NB4 (cell line): ENCODE data around the gene OPRD1.
A peak's percentile ranks its signal among the peaks of the same experiment; 100 is the strongest.

Source experiments
- DNase-seq: peaks from one replicate; pipeline ENCODE4 v3.0.0; 2010; ENCODE audit warnings: low read depth
- H3K4me3 ChIP-seq: one replicate; pipeline ENCODE4 v1.5.1; 2011; ENCODE audit warnings: mild to moderate bottlenecking, low read depth, low read length, moderate library complexity
- CTCF ChIP-seq: IDR thresholded peaks from one replicate; pipeline ENCODE4 v1.5.1; 2012; ENCODE audit warnings: low read depth, low read length
- MAX ChIP-seq: IDR thresholded peaks from 2 replicates; pipeline ENCODE4 v1.6.1; 2011; ENCODE audit warnings: low read depth, low read length
- MYC ChIP-seq: IDR thresholded peaks from 2 replicates; pipeline ENCODE4 v1.6.1; 2011; ENCODE audit warnings: low read depth, low read length
- POLR2A ChIP-seq: IDR thresholded peaks from 2 replicates; pipeline ENCODE4 v1.6.1; 2011; ENCODE audit warnings: mild to moderate bottlenecking; ENCODE audit not compliant: insufficient read length; ENCODE audit errors: extremely low read depth

The OPRD1 gene

GRCh38 chr1:28807046-28807445, 4.9 kb upstream of the OPRD1 start:
- DNase-seq, result no peak
- TF ChIP-seq CTCF (no peak), MAX (no peak), POLR2A (no peak), MYC (no peak)
- no peak overlapping the region for H3K4me3 ChIP-seq

GRCh38 chr1:28807986-28808385, 4.0 kb upstream of the OPRD1 start:
- no peak for DNase-seq
- H3K4me3 ChIP-seq, result no peak overlapping the region
- TF ChIP-seq MYC (no peak), POLR2A (no peak), MAX (no peak), CTCF (no peak)

GRCh38 chr1:28811369-28811765, 603 bp upstream of the OPRD1 start:
- H3K4me3 ChIP-seq, result no peak overlapping the region
- no peak for TF ChIP-seq CTCF
- no peak for TF ChIP-seq MYC
- TF ChIP-seq POLR2A, result no peak
- no peak for DNase-seq

- no peak overlapping the region for H3K4me3 ChIP-seq
- TF ChIP-seq POLR2A, result no peak
- no peak for DNase-seq
Observed at GRCh38 chr1:28812669-28813468, 899 bp downstream of the OPRD1 start.

GRCh38 chr1:28813931-28814465, 2.0 kb downstream of the OPRD1 start:
- TF ChIP-seq MAX (no peak), POLR2A (no peak), CTCF (no peak), MYC (no peak)
- no peak overlapping the region for H3K4me3 ChIP-seq
- no peak for DNase-seq

- DNase-seq, result peak; percentile 26
- TF ChIP-seq MAX, result no peak
- TF ChIP-seq POLR2A, result no peak
- TF ChIP-seq MYC, result no peak
- no peak for TF ChIP-seq CTCF
- H3K4me3 ChIP-seq, result no peak overlapping the region
Observed at GRCh38 chr1:28815533-28816185, 3.7 kb downstream of the OPRD1 start.
